Gastrocnemius medialis (tissue), 4 donors: ENCODE measurements around the gene ADORA2B.

Source experiments
- POLR2A ChIP-seq, 2 donors: fragments of 450-650 bp; IDR thresholded peaks; one replicate each; pipeline ENCODE4 v1.6.1; 2017; ENCODE audit warnings: antibody characterized with exemption in 2 of 2, mild to moderate bottlenecking in 2 of 2, moderate library complexity in 2 of 2
- TF ChIP-seq, protein P1 (sequence below), 5 experiments: fragments of 450-650 bp in 3 of 5; fragments of 200-600 bp in 2 of 5; sonication (generic) in 2 of 5; IDR thresholded peaks in 4 of 5; conservative IDR thresholded peaks in 1 of 5; 1 replicate in 4 of 5; 2 replicates in 1 of 5; pipeline ENCODE4 v1.5.1; 2016 to 2019; ENCODE audit warnings: antibody characterized with exemption in 5 of 5, mild to moderate bottlenecking in 3 of 5, moderate library complexity in 3 of 5

GRCh38 chr17:16005636-16006035 is 60.7 kb downstream of the ADORA2B start:
- TF ChIP-seq, protein P1, sequence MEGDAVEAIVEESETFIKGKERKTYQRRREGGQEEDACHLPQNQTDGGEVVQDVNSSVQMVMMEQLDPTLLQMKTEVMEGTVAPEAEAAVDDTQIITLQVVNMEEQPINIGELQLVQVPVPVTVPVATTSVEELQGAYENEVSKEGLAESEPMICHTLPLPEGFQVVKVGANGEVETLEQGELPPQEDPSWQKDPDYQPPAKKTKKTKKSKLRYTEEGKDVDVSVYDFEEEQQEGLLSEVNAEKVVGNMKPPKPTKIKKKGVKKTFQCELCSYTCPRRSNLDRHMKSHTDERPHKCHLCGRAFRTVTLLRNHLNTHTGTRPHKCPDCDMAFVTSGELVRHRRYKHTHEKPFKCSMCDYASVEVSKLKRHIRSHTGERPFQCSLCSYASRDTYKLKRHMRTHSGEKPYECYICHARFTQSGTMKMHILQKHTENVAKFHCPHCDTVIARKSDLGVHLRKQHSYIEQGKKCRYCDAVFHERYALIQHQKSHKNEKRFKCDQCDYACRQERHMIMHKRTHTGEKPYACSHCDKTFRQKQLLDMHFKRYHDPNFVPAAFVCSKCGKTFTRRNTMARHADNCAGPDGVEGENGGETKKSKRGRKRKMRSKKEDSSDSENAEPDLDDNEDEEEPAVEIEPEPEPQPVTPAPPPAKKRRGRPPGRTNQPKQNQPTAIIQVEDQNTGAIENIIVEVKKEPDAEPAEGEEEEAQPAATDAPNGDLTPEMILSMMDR (IDR thresholded peaks at IDR 0.05 in 4 of 5, conservative IDR thresholded peaks at IDR 0.05 in 1 of 5) = no peak
- TF ChIP-seq POLR2A (IDR thresholded peaks at IDR 0.05) = no peak
